ENCODE measurements around the gene AFP.

DNA sequence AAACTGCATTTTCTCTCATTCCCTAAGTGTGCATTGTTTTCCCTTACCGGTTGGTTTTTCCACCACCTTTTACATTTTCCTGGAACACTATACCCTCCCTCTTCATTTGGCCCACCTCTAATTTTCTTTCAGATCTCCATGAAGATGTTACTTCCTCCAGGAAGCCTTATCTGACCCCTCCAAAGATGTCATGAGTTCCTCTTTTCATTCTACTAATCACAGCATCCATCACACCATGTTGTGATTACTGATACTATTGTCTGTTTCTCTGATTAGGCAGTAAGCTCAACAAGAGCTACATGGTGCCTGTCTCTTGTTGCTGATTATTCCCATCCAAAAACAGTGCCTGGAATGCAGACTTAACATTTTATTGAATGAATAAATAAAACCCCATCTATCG is 2.9 kb upstream of the AFP start:
- TF ChIP-seq, protein P1, sequence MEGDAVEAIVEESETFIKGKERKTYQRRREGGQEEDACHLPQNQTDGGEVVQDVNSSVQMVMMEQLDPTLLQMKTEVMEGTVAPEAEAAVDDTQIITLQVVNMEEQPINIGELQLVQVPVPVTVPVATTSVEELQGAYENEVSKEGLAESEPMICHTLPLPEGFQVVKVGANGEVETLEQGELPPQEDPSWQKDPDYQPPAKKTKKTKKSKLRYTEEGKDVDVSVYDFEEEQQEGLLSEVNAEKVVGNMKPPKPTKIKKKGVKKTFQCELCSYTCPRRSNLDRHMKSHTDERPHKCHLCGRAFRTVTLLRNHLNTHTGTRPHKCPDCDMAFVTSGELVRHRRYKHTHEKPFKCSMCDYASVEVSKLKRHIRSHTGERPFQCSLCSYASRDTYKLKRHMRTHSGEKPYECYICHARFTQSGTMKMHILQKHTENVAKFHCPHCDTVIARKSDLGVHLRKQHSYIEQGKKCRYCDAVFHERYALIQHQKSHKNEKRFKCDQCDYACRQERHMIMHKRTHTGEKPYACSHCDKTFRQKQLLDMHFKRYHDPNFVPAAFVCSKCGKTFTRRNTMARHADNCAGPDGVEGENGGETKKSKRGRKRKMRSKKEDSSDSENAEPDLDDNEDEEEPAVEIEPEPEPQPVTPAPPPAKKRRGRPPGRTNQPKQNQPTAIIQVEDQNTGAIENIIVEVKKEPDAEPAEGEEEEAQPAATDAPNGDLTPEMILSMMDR (IDR thresholded peaks at IDR 0.05), result no peak
- no peak for TF ChIP-seq EZH2 (IDR thresholded peaks at IDR 0.05; ENCODE audit: borderline replicate concordance, insufficient read depth, low read depth, low read length, poor library complexity, severe bottlenecking)
